Stimulated activated CD4-positive, alpha-beta T cell treated with anti-CD3 and anti-CD28 coated beads, TNF-alpha, amount 100 ng/mL, for 24 hours (primary cell): ENCODE data around the gene CBLN2.
A peak's percentile ranks its signal among the peaks of the same experiment; 100 is the strongest.

Source experiments
- DNase-seq, 3 experiments: peaks; one replicate each; pipeline ENCODE4 v3.0.0-alpha.2; 2020; ENCODE audit warnings: low read depth in 3 of 3

The CBLN2 gene

GRCh38 chr18:72544092-72544886 is at the start of gene CBLN2:
CBLN2 (minus strand) TSS chr18:72544342; CDS start chr18:72542160, 2,182 bp downstream.
- DNase-seq, result peak in 2 of 3 experiments; percentile 3 to 47

DNA sequence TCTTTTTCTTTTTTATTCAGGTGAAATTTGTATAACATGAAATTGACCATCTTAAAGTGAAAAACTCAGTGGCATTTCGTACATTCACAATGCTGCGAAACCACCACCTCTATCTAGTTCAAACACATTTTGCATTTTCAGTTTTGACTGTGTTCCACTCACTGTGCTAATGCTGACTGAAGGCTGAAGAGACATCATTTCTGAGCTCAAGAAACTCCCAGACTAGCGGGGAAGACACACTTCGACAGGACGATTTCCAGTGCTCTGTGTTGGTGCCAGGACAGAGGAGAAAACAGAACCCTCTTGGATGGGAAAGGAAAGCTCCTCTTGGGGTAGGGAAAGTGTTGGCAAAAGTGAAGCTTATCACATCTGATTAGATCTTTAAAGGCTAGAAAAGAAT is 44.2 kb upstream of the CBLN2 start:
- no peak for DNase-seq

GRCh38 chr18:72584787-72585186 is 40.6 kb upstream of the CBLN2 start:
- no peak for DNase-seq

DNA sequence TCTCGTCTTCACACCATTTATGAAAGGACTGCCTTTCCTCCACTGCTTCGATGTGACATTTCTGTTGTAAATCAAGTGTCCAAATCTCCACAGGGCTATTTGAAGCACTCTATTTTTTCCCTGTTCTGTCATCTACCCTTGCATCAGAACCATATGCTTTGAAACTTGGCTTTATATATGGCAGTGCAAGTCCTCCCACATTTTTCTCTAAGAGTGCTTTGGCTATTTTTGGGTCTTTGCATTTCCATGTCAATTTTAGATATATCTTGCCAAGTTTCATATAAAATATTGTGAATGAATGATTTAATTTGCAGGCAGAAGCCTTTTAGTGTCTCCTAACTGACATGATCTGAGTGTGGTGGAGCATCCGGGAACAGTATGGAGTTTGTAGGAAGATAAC is 37.8 kb upstream of the CBLN2 start:
- no peak for DNase-seq

DNA sequence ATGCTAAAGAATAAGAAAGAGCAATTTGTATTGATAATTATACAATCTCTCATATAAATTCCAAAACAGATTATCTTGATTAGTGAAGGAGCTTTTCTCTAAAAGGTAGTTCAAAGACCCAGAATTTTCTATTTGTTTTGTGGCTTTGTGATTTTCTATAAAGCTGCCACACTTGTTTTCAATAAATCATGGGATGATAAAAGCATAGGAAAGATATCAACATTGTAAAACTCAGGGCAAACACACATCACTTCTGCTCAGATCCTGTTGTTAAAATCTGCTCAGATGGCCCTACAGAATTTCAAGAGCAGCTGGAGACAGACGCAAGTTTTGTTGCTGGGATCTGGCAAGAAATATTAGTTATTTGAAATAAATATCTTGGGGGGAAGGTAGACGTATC is 28.8 kb upstream of the CBLN2 start:
- DNase-seq, result no peak

DNA sequence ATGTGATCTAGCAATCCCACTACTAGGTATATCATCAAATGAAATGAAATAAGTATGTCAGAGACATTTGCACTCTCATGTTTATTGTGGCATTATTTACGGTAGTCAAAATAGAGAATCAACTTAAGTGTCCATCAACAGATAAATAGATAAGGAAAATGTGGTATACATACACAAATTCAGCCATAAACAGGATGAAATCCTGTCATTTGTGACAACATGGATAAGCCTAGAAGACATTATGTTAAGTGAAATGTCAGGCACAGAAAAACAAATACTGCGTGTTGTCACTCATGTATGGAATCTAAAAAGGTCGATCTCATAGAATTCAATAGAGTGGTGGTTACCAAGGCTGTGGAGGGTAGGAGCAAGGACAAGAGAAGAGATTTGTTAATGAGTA is 22.1 kb upstream of the CBLN2 start:
- no peak for DNase-seq

DNA sequence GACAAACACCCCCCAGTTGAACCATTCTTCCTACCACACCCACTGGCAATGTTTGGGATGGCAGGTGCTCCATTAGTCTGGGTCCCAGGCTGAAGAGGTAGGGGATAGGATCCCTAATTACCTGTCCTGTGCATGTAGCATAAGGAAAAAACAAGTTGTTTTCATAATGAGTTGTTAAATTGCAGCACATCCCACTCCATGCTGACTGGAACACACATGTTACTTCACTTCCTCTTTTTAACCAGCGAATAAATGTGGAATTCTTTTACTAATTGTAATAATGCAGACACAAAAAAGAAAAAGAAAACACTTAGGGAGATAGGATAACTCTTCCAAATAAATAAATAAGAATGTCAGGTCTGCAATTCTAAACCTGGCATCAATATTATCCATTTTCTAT is 11.8 kb upstream of the CBLN2 start:
- no peak for DNase-seq

GRCh38 chr18:72555101-72555500 is 11.0 kb upstream of the CBLN2 start:
- DNase-seq, result no peak

DNA sequence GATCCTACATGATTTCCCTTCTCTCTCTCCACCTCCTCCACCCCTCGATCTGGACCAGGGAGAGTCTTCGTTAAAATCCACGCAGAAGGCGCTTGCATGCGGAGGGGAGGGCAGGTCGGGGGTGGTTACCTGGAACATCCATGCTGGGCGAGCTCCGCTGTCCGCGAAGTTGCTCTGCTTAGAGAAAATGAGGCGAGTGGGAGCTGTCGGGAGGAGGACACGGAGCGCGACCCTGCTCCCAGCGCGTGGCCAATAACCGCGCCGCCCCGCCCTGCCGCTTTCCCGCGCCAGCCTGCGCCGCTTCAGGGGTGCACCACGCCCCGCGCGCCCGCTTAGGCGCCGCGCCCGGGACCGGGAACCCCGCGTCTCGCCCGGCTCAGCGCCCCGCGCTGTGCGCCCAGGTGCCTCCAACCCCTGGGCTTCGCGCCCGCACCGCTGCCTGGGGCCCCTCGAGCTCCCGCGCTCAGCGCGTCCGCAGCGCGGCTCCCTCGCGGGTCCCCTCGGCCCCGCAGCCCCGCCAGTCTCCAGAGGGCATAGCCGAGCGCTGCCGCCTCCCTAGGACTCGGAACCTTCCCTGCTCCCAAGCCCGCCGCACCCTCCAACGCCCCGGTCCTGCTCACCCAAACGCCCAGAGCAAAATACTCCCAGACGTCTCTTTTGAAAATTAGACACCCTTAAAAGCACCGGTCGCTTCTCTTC is 636 bp downstream of the CBLN2 start:
- no peak for DNase-seq

GRCh38 chr18:72542984-72543356 is 1.2 kb downstream of the CBLN2 start:
- no peak for DNase-seq

GRCh38 chr18:72542342-72542741 is 1.8 kb downstream of the CBLN2 start:
- DNase-seq, result no peak

- no peak for DNase-seq
Observed at GRCh38 chr18:72541871-72542332, 2.2 kb downstream of the CBLN2 start.

- DNase-seq, result no peak
Observed at GRCh38 chr18:72539901-72540300, 4.2 kb downstream of the CBLN2 start.

DNA sequence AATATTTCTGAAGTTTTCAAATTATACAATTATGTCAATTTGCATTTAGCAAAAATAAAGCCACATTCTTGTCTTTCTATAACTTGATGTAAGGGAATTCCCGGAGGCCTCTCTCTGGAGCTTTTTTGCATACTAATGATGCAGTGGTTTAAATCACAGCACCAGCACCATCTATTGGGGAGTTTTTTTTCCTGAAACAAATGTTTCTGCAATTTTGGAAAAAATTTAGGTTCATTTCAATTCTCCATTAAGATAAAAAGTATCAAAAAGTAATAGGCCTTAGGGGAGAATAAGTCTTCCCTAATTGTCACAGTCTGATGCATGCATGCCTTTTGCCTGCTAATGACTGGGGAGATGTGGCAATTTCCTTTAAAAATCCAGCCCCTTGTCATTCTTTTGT is 13.5 kb downstream of the CBLN2 start:
- no peak for DNase-seq

DNA sequence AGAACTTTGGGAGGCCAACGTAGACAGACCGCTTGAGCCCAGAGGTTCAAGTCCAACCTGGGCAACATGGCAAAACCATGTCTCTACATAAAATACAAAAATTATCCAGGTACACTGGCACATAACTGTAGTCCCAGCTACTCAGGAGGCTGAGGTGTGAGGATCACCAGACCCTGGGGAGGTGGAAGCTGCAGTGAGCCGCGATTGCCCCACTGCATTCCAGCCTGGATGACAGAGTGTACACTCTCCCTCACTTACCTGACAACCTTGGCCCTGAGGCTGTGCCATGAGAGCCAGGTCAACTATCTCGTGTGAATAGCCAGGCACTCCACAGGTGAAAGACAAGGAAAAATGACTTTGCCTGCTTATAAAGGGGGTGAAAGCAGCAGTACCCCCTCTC is 39.3 kb downstream of the CBLN2 start:
- DNase-seq, result no peak

GRCh38 chr18:72502671-72503431 is 41.3 kb downstream of the CBLN2 start:
- DNase-seq, result no peak

DNA sequence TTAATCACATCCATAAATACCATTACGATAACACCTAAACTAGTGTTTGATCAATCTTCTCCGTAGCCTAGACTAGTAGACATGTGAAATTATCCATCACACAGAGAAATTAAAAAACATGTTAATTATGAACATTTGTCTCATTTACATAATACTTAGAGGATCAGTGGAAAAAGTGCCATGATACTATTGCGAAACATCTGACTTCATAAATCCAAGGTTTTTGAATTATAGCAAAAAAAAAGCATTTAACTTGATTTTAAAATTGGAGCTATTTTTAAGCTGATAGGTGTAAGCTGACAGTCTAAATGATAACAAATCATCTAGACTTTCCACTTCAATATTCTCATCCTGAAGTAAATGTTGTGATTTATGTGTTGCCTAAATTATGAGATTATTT is 51.6 kb downstream of the CBLN2 start:
- no peak for DNase-seq
